HFF-Myc (cell line): ENCODE results near the gene NR2E1.

Source experiments
- DNase-seq: peaks from one replicate; pipeline ENCODE4 v3.0.0-alpha.2; 2011; ENCODE audit warnings: low read depth; ENCODE audit errors: extremely low read depth
- H3K4me3 ChIP-seq: replicated peaks from 2 replicates; pipeline ENCODE4 v1.5.1; 2011; ENCODE audit warnings: low read depth, mild to moderate bottlenecking, control low read depth, low read length
- TF ChIP-seq, protein P1 (sequence below): IDR thresholded peaks from 2 replicates; pipeline ENCODE4 v1.5.1; 2012; ENCODE audit warnings: mild to moderate bottlenecking, low read depth, low read length, control low read depth; ENCODE audit errors: missing control alignments

NR2E1 gene

DNA sequence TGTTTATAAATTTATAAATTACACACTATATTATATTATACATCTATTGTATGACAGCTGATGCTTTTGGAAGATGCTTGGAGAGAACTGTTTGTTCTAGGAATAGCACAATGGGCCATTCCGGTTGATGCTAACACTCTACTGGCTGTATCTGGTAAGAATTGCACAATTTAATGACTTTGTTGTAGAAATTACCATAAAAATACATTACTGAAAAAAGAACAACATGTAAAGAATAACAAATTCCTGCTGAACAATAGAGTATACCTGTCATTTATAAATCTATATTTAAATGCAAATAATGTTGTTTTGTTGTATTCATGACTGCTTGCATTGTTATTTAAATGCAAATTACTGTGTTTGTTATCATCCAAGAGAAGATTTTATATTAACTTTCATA is 14.4 kb downstream of the NR2E1 start:
- no peak overlapping the region for H3K4me3 ChIP-seq
- no peak for DNase-seq
- TF ChIP-seq, protein P1, sequence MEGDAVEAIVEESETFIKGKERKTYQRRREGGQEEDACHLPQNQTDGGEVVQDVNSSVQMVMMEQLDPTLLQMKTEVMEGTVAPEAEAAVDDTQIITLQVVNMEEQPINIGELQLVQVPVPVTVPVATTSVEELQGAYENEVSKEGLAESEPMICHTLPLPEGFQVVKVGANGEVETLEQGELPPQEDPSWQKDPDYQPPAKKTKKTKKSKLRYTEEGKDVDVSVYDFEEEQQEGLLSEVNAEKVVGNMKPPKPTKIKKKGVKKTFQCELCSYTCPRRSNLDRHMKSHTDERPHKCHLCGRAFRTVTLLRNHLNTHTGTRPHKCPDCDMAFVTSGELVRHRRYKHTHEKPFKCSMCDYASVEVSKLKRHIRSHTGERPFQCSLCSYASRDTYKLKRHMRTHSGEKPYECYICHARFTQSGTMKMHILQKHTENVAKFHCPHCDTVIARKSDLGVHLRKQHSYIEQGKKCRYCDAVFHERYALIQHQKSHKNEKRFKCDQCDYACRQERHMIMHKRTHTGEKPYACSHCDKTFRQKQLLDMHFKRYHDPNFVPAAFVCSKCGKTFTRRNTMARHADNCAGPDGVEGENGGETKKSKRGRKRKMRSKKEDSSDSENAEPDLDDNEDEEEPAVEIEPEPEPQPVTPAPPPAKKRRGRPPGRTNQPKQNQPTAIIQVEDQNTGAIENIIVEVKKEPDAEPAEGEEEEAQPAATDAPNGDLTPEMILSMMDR, result no peak

DNA sequence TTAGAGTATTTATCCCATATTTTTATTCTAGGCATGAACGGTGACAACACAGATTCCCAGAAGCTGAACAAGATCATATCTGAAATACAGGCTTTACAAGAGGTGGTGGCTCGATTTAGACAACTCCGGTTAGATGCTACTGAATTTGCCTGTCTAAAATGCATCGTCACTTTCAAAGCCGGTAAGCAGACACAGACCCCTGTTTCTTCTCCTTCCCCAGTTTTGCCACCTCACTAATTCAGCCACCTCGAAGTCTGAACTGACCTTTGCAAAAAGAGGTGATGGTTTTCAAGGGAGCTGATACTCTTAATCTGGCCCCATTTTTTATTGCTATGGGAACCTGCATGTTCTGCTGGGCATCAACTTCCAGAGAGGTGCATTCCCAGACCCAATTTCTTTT is 15.0 kb downstream of the NR2E1 start:
- TF ChIP-seq, protein P1, result no peak
- DNase-seq, result no peak
- no peak overlapping the region for H3K4me3 ChIP-seq

DNA sequence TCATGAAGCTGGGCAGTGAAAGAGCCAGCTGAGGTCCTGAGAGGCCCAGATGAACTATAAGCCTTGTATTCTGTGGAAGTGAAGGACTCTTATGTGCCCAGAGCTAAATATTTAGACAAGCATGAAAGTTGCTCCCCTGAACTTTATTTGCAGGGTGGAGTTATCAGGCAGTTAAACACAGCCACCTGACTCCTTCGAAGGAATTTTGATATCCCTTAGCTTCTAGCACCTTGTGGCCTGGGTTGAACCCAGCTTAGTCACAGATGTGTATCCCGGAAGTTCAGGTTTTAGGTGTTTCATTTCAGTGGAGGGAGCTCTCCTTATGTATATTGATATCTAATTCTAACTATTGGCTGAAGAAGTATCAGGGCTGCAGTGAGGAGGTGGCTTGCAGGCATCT is 20.4 kb downstream of the NR2E1 start:
- DNase-seq, result no peak
- TF ChIP-seq, protein P1, result no peak
- no peak overlapping the region for H3K4me3 ChIP-seq

DNA sequence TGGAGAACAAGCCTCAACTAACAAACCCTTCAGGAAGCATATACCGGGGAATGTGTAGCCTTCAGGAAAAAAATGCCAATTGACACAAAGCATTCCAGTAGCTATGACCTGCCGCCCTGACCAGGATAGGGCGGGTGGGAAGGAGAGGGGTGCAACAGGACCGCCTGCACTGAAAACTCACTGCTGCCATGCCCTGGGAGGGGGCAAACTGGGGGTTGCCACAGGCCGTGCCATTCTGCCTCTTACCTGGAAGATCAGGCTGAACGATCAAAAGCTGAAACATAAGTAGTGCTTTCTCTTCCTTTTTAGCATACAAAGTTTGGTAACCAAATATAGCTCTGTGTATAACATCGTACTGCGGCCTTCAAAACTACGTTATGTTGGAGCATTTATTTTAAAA is 21.7 kb downstream of the NR2E1 start:
- TF ChIP-seq, protein P1, result no peak
- H3K4me3 ChIP-seq, result no peak overlapping the region
- no peak for DNase-seq

DNA sequence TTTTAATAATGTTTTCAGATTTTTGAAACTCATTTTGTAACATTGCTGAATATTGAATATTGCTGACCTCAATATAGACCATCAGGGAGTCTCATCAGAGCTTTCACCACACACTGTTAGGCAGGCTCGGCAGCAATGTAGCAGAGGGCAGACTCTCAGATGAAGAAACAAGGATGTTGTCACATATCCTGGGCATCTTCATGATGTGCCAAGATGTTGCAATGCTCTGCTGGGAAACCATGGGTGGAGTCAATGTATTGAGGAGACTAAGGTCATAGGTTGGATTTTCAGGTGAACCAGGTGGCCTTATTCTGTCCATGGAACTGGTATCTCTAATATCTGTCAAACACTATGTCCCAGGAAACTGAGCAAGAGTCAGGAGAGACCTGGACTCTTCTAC is 27.3 kb downstream of the NR2E1 start:
- TF ChIP-seq, protein P1, result no peak
- H3K4me3 ChIP-seq, result no peak overlapping the region
- DNase-seq, result no peak

DNA sequence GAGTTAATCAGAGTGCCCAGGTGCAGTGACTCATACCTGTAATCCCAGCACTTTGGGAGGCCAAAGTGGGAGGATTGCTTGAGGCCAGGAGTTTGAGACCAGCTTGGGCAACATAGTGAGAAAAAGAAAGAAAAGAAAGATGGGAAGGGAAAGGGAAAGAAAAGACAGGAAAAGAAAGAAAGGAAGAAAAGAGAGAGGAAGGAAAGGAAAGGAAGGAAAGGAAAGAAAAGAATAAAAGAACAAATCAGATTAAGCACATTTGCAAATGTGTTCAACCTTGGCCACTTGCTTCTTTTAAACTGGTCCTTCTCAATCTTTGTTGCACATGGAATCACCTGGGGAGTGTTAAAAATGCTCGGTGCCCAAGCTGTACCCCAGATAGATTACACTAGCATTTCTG is 28.0 kb downstream of the NR2E1 start:
- TF ChIP-seq, protein P1, result no peak
- H3K4me3 ChIP-seq, result no peak overlapping the region
- DNase-seq, result no peak

DNA sequence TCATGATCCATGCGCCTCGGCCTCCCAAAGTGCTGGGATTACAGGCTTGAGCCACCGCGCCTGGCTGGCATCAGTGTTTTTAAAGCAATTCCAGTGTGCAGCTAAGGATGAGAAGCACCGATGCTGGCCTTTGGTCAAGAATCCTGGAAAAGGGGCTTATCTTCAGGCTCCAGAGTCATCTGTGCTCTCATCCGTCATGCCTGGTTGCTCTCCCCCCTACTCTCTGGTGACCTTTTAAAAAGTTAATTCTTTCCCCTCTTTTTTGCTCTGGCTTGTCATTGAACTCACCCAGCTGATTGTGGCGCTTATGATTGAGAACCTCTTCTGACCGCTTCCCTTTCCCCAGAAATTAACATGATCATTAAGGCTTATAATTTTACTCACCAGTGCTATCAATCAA is 28.7 kb downstream of the NR2E1 start:
- no peak for DNase-seq
- TF ChIP-seq, protein P1, result no peak
- no peak overlapping the region for H3K4me3 ChIP-seq
